Erythroblast (primary cell): ENCODE data around the gene THRSP.

ENCODE experiments used
- GATA1 ChIP-seq: IDR thresholded peaks from 2 replicates; pipeline ENCODE4 v1.6.1; 2011; ENCODE audit warnings: low read depth, mild to moderate bottlenecking, control low read depth, low read length, moderate library complexity
- POLR2A ChIP-seq: IDR thresholded peaks from 2 replicates; pipeline ENCODE4 v1.6.1; 2011; ENCODE audit warnings: mild to moderate bottlenecking, low read length

GRCh38 chr11:78039919-78040671 lies 23.6 kb upstream of the THRSP start:
- TF ChIP-seq POLR2A (no peak), GATA1 (no peak)
